OCI-LY1 (cell line): ENCODE measurements around the gene NLRP12.

Source experiments
- EZH2 ChIP-seq: fragments of 200-600 bp; sonication (generic), shearing (Covaris generic); IDR thresholded peaks from 2 replicates; pipeline ENCODE4 v1.8.0; 2017; ENCODE audit warnings: borderline replicate concordance, mixed run types, mild to moderate bottlenecking, antibody characterized with exemption, low read length, moderate library complexity, mixed read lengths
- TF ChIP-seq, protein P1 (sequence below): fragments of 200-600 bp; sonication (generic), shearing (Covaris generic); IDR thresholded peaks from 2 replicates; pipeline ENCODE4 v1.5.1; 2017; ENCODE audit warnings: mild to moderate bottlenecking, antibody characterized with exemption, low read length, moderate library complexity, mixed read lengths

DNA sequence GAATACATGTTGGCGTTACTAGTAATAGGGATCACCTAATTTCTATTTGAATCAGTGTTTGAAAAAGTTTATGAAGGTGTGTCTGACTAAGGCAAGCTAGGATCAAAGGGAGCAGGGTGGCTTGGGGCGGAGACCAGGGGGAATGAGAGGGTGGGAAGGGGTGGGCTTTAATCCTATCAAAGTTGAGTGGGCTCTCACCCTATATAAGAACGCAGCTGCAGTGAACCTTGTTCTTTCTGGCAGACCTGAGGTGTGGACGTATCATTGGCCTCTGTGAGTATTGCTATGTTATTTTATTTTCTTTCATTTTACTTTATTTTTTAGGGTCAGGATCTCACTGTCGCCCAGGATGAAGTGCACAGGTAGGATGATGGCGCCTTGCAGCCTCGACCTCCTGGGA is 37.4 kb downstream of the NLRP12 start:
- no peak for TF ChIP-seq EZH2
- TF ChIP-seq, protein P1, sequence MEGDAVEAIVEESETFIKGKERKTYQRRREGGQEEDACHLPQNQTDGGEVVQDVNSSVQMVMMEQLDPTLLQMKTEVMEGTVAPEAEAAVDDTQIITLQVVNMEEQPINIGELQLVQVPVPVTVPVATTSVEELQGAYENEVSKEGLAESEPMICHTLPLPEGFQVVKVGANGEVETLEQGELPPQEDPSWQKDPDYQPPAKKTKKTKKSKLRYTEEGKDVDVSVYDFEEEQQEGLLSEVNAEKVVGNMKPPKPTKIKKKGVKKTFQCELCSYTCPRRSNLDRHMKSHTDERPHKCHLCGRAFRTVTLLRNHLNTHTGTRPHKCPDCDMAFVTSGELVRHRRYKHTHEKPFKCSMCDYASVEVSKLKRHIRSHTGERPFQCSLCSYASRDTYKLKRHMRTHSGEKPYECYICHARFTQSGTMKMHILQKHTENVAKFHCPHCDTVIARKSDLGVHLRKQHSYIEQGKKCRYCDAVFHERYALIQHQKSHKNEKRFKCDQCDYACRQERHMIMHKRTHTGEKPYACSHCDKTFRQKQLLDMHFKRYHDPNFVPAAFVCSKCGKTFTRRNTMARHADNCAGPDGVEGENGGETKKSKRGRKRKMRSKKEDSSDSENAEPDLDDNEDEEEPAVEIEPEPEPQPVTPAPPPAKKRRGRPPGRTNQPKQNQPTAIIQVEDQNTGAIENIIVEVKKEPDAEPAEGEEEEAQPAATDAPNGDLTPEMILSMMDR, result no peak
